Lung (tissue), 12 donors: ENCODE data around the gene GLP2R. TPM values are rescaled to one million over a fixed set of nuclear protein-coding genes. Genes with fewer than 3 reads are reported as not detected.

ENCODE experiments used
- ATAC-seq: fragments of 200-7000 bp; cut with Tn5 transposase; one replicate; pipeline ENCODE4 v1.9.1; 2020; ENCODE audit warnings: moderate number of reproducible peaks; ENCODE audit not compliant: insufficient read depth, low FRiP score
- DNase-seq, 3 donors: peaks; one replicate each; pipeline ENCODE4 v3.0.0-alpha.2; 2013 to 2017
- H3K27ac ChIP-seq, 2 donors: one replicate each; pipeline ENCODE4 v1.5.1; 2013; ENCODE audit warnings: mild to moderate bottlenecking in 2 of 2, moderate library complexity in 2 of 2, control low read depth in 1 of 2, inconsistent platforms in 1 of 2, low read depth in 1 of 2, low read length in 1 of 2
- H3K27me3 ChIP-seq, 3 donors: one replicate each; pipeline ENCODE4 v1.5.1; 2013; ENCODE audit warnings: low read length in 2 of 3; ENCODE audit not compliant: control insufficient read depth in 3 of 3, insufficient read depth in 3 of 3
- H3K36me3 ChIP-seq, 4 donors: one replicate each; pipeline ENCODE4 v1.5.1; 2013; ENCODE audit warnings: low read length in 4 of 4, mild to moderate bottlenecking in 1 of 4, moderate library complexity in 1 of 4; ENCODE audit not compliant: control insufficient read depth in 4 of 4, insufficient read depth in 4 of 4
- H3K4me1 ChIP-seq, 5 donors: one replicate each; pipeline ENCODE4 v1.5.1; 2013; ENCODE audit warnings: low read length in 5 of 5, mild to moderate bottlenecking in 2 of 5, moderate library complexity in 1 of 5; ENCODE audit not compliant: control insufficient read depth in 5 of 5, insufficient read depth in 5 of 5
- H3K4me3 ChIP-seq: one replicate; pipeline ENCODE4 v1.5.1; 2013; ENCODE audit warnings: mild to moderate bottlenecking, control low read depth, moderate library complexity
- H3K9ac ChIP-seq, 2 donors: one replicate each; pipeline ENCODE4 v1.5.1; 2013; ENCODE audit warnings: low read length in 2 of 2, control low read depth in 1 of 2; ENCODE audit not compliant: insufficient read depth in 1 of 2
- H3K9me3 ChIP-seq, 4 donors: one replicate each; pipeline ENCODE4 v1.5.1; 2013; ENCODE audit warnings: low read length in 3 of 4, mild to moderate bottlenecking in 1 of 4, moderate library complexity in 1 of 4; ENCODE audit not compliant: control insufficient read depth in 4 of 4, insufficient read depth in 3 of 4
- CTCF ChIP-seq: IDR thresholded peaks from 2 replicates; pipeline ENCODE4 v1.5.1; 2012; ENCODE audit warnings: mild to moderate bottlenecking; ENCODE audit errors: control extremely low read depth, extremely low read depth
- WGBS, 2 donors: extraction: QIAGEN DNeasy Blood & Tissue Kit; methylation state at CpG; one replicate each; pipeline ENCODE4 v1.1.7; 2013; 5-methylcytosine and 5-hydroxymethylcytosine counted together
- polyA plus RNA-seq, 2 donors: library from polyadenylated mRNA; stranded (reverse); fragments of 200-250 nt; gene quantifications; one replicate each; pipeline ENCODE4 v1.2.1, GENCODE V29; 2013
- total RNA-seq, 2 donors: library from RNA; depleted of rRNA in 1 of 2; stranded (reverse); fragments of >200 nt in 1 of 2; gene quantifications; one replicate each; pipeline ENCODE4 v1.2.1, GENCODE V29; 2014 to 2021
- donor health status: control.
- donor health status: control.
- donor health status: Bipolar disorder and iron deficiency.
- donor health status: healthy.
- donor health status: DM: yes; HTN: yes; CAD: no.

The GLP2R gene
- total and polyA plus RNA-seq, 4 donors: 0.11 to 1.6 (median 0.54) TPM

- H3K27ac ChIP-seq: no peak overlapping the region
- peaks cover 0 to 5% (median 0%) of the 10 kb centered on the region in 3 donors for H3K27me3 ChIP-seq
- no peaks in the 10 kb centered on the region for H3K9me3 ChIP-seq
- H3K4me3 ChIP-seq: no peak overlapping the region
- TF ChIP-seq CTCF: no peak
- H3K4me1 ChIP-seq: no peaks in the 10 kb centered on the region
- DNase-seq (peak; percentile 69 to 84 (median 81)), ATAC-seq (no peak)
- peaks cover 0 to 18% (median 9%) of the 10 kb centered on the region in 4 donors for H3K36me3 ChIP-seq
- H3K9ac ChIP-seq: no peak overlapping the region
- WGBS, 2 donors: 44 to 62% methylated on average over 13 of the region's 13 CpGs
Observed at GRCh38 chr17:9928601-9929333, 103.0 kb downstream of the GLP2R start.

- TF ChIP-seq CTCF: no peak
- no peak for ATAC-seq
- H3K27ac ChIP-seq: no peak overlapping the region
Observed at GRCh38 chr17:9929871-9930270, 104.1 kb downstream of the GLP2R start.

GRCh38 chr17:9931144-9931741 lies 105.5 kb downstream of the GLP2R start:
- Histone ChIP-seq H3K4me1 (no peaks in the 10 kb centered on the region), H3K27ac (no peak overlapping the region), H3K27me3 (peaks cover 0 to 5% (median 0%) of the 10 kb centered on the region in 3 donors), H3K4me3 (no peak overlapping the region), H3K9ac (no peak overlapping the region), H3K36me3 (peaks cover 0 to 26% (median 10%) of the 10 kb centered on the region in 4 donors), H3K9me3 (no peaks in the 10 kb centered on the region)
- ATAC-seq: no peak
- TF ChIP-seq CTCF: no peak
- WGBS, 2 donors: 76 to 80% methylated on average over 12 of the region's 12 CpGs
- no peak for DNase-seq

More at GRCh38 chr17:9929871-9930270, 104.1 kb downstream of the GLP2R start:
- H3K4me3 ChIP-seq: no peak overlapping the region
- H3K27me3 ChIP-seq: peaks cover 0 to 5% (median 0%) of the 10 kb centered on the region in 3 donors
- H3K36me3 ChIP-seq: peaks cover 0 to 19% (median 9%) of the 10 kb centered on the region in 4 donors
- 78 to 83% methylated on average over 8 of the region's 8 CpGs for WGBS, 2 donors
- H3K4me1 ChIP-seq: no peaks in the 10 kb centered on the region
- no peak overlapping the region for H3K9ac ChIP-seq
- H3K9me3 ChIP-seq: no peaks in the 10 kb centered on the region
- no peak for DNase-seq
